GM12878 (cell line): ENCODE results near the gene PPP4R1.

Experiments
- EZH2 ChIP-seq: IDR thresholded peaks from 2 replicates; pipeline ENCODE4 v1.6.1; 2012; ENCODE audit warnings: low read depth, mild to moderate bottlenecking, control low read depth, inconsistent platforms, low read length, borderline replicate concordance; ENCODE audit not compliant: control insufficient read depth
- NFYA ChIP-seq: IDR thresholded peaks from 2 replicates; pipeline ENCODE4 v1.6.1; 2011; ENCODE audit warnings: low read depth, mild to moderate bottlenecking, low read length, improper control_type of control experiment, borderline replicate concordance

GRCh38 chr18:9594823-9595596 is 19.3 kb downstream of the PPP4R1 start:
- TF ChIP-seq NFYA: no peak
- no peak for TF ChIP-seq EZH2
